Natural killer cell (primary cell): ENCODE data around the gene ITGA5. TPM values are rescaled to one million over a fixed set of nuclear protein-coding genes. Genes with fewer than 3 reads are reported as not detected.

Experiments used
- ATAC-seq, 3 donors: fragments of 150-1000 bp in 2 of 3; fragments of 200-7000 bp in 1 of 3; cut with Tn5 transposase; 1 replicate in 1 of 3; 2 replicates in 2 of 3; pipeline ENCODE4 v1.10.0; 2021; ENCODE audit warnings: mild to moderate bottlenecking in 2 of 3, moderate library complexity in 2 of 3
- DNase-seq, 2 donors: peaks; one replicate each; pipeline versions ENCODE4 v3.0.0 to v3.0.0-alpha.2; 2013 to 2021; ENCODE audit warnings: mixed read lengths in 1 of 2
- H3K27ac ChIP-seq: one replicate; pipeline ENCODE4 v1.5.1; 2013; ENCODE audit warnings: mild to moderate bottlenecking, low read length
- H3K27me3 ChIP-seq: one replicate; pipeline ENCODE4 v1.6.1; 2013; ENCODE audit warnings: low read length; ENCODE audit not compliant: control insufficient read depth, insufficient read depth
- H3K36me3 ChIP-seq: one replicate; pipeline ENCODE4 v1.6.1; 2013; ENCODE audit warnings: low read length; ENCODE audit not compliant: control insufficient read depth, insufficient read depth
- H3K4me1 ChIP-seq: one replicate; pipeline ENCODE4 v1.6.1; 2013; ENCODE audit warnings: low read length; ENCODE audit not compliant: control insufficient read depth, insufficient read depth
- H3K4me3 ChIP-seq: one replicate; pipeline ENCODE4 v1.5.1; 2013; ENCODE audit warnings: low read length
- H3K9me3 ChIP-seq: one replicate; pipeline ENCODE4 v1.6.1; 2013; ENCODE audit warnings: low read length; ENCODE audit not compliant: control insufficient read depth, insufficient read depth
- H3K27ac Mint-ChIP-seq, 2 donors: one replicate each; pipeline ENCODE4 v1.8.0; 2022; ENCODE audit warnings: mild to moderate bottlenecking in 2 of 2, mixed read lengths in 2 of 2, moderate library complexity in 1 of 2
- H3K27me3 Mint-ChIP-seq, 2 donors: one replicate each; pipeline ENCODE4 v1.8.0; 2022; ENCODE audit warnings: low read depth in 2 of 2, mixed read lengths in 2 of 2
- H3K36me3 Mint-ChIP-seq: one replicate; pipeline ENCODE4 v1.8.0; 2022; ENCODE audit warnings: mixed read lengths
- H3K4me1 Mint-ChIP-seq, 2 donors: one replicate each; pipeline ENCODE4 v1.8.0; 2022; ENCODE audit warnings: mixed read lengths in 2 of 2
- H3K4me3 Mint-ChIP-seq: one replicate; pipeline ENCODE4 v1.8.0; 2022; ENCODE audit warnings: mild to moderate bottlenecking, moderate library complexity, mixed read lengths
- H3K9me3 Mint-ChIP-seq, 2 donors: one replicate each; pipeline ENCODE4 v1.8.0; 2022; ENCODE audit warnings: mixed read lengths in 2 of 2
- WGBS: methylation state at CpG from one replicate; pipeline ENCODE4 v1.1.7; 2013; ENCODE audit warnings: missing lambda C conversion rate; ENCODE audit not compliant: insufficient coverage; 5-methylcytosine and 5-hydroxymethylcytosine counted together
- intact Hi-C: fragments of 100-400 bp; cut with micrococcal nuclease; formaldehyde crosslinking; loops from one replicate; pipeline ENCODE4 v1.14.2; 2022
- total RNA-seq, 4 donors: library from RNA; stranded (reverse); fragments of 120-200 nt in 1 of 4; gene quantifications; one replicate each; pipeline versions ENCODE4 v1.2.3 to v1.2.4, GENCODE V29; 2013 to 2022
- TF ChIP-seq, protein P1 (sequence below): fragments of 200-600 bp; IDR thresholded peaks from one replicate; pipeline ENCODE4 v1.8.0; 2022; ENCODE audit warnings: antibody characterized with exemption

ITGA5 gene
- total RNA-seq, 3 donors from 2014 or later (not counting 1 experiment from before 2014, with no cell fraction given): 177 to 232 (median 207) TPM

DNA sequence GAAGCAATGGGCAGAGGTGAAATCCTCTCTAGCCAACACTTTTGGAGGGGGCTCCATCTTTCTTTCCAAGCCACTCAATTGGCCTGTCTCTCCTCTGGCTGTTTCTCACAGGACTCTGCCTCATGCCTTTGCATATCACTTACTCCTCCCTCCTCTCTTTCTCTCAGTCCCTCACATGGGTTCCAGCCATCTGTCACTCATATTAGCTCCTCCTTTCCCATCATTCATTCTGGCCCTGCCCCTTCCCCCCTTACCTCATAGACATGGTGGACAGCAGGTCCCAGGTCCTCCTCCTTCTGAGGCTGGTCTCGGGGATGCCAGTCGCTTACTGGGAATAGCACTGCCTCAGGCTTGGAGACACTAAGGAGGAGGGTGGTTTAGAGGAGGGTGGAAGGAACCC is 17.9 kb downstream of the ITGA5 start:
- Histone ChIP-seq H3K4me3 (no peak overlapping the region), H3K9me3 (no peaks in the 10 kb centered on the region), H3K27me3 (no peaks in the 10 kb centered on the region), H3K4me1 (peaks cover 21% of the 10 kb centered on the region), H3K36me3 (peaks cover 92% of the 10 kb centered on the region), H3K27ac (no peak overlapping the region)
- no peak overlapping the region for H3K4me3 Mint-ChIP-seq
- H3K27ac Mint-ChIP-seq: peak overlapping the region; percentile 53 to 59
- no peaks in the 10 kb centered on the region for H3K9me3 Mint-ChIP-seq
- no peak for ATAC-seq
- intact Hi-C loops: no loop called here
- H3K27me3 Mint-ChIP-seq: no peaks in the 10 kb centered on the region
- 100% methylated on average over 2 of the region's 2 CpGs for WGBS
- TF ChIP-seq, protein P1, sequence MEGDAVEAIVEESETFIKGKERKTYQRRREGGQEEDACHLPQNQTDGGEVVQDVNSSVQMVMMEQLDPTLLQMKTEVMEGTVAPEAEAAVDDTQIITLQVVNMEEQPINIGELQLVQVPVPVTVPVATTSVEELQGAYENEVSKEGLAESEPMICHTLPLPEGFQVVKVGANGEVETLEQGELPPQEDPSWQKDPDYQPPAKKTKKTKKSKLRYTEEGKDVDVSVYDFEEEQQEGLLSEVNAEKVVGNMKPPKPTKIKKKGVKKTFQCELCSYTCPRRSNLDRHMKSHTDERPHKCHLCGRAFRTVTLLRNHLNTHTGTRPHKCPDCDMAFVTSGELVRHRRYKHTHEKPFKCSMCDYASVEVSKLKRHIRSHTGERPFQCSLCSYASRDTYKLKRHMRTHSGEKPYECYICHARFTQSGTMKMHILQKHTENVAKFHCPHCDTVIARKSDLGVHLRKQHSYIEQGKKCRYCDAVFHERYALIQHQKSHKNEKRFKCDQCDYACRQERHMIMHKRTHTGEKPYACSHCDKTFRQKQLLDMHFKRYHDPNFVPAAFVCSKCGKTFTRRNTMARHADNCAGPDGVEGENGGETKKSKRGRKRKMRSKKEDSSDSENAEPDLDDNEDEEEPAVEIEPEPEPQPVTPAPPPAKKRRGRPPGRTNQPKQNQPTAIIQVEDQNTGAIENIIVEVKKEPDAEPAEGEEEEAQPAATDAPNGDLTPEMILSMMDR: no peak
- DNase-seq: no peak
- peaks cover 5% of the 10 kb centered on the region for H3K36me3 Mint-ChIP-seq
- H3K4me1 Mint-ChIP-seq: peaks cover 23 to 40% of the 10 kb centered on the region in 2 donors

DNA sequence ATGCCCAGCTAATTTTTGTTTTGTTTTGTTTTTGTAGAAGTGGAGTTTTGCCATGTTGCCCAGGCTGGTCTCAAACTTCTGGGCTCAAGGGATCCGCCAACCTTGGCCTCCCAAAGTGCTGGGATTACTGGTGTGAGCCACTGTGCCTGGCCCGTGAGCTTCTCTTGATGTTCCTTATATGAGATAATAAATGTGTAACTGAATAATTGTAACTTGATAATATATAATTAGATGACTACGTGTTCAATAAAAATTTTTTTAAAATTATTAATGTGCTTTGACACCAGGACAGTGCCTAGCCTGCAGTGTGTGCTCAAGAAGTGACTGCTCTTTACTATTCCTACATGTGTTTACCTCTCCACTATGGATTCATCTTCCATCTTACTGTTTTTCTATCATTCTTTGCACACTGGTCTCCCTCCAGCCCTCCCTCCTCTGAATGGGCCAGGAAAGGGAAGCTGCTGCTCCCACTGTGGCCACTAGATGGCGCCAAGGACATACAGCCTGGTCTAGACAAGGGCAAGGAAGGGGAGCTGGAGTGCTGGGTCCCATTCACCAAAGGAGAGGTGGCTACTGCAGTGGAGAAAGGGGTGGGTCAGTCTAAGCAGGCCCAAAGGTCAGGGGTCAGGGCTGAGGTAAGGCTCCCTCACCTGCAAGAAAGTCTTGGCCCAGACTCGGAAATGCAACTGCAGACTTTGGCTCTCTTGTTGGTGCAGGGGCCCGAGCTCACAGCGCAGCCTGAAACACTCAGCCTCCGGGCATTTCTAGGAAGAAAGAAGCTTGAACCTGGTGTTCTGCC is 19.9 kb downstream of the ITGA5 start:
- TF ChIP-seq, protein P1: peak; percentile 94
- Mint-ChIP-seq H3K36me3 (no peaks in the 10 kb centered on the region), H3K27me3 (no peaks in the 10 kb centered on the region), H3K27ac (peak overlapping the region in 1 of 2 donors; percentile 13), H3K4me1 (peaks cover 12 to 34% of the 10 kb centered on the region in 2 donors), H3K4me3 (no peak overlapping the region), H3K9me3 (no peaks in the 10 kb centered on the region)
- H3K27ac ChIP-seq: no peak overlapping the region
- H3K4me3 ChIP-seq: no peak overlapping the region
- intact Hi-C loops: loop anchor here (1.0 kb wide), 1 partner anchor 40 kb away; no protein-coding TSS in a partner anchor
- peak; percentile 89 to 99 (median 95) for ATAC-seq
- DNase-seq: peak; percentile 87 to 94
- peaks cover 90% of the 10 kb centered on the region for H3K36me3 ChIP-seq
- H3K27me3 ChIP-seq: no peaks in the 10 kb centered on the region
- peaks cover 10% of the 10 kb centered on the region for H3K4me1 ChIP-seq
- H3K9me3 ChIP-seq: no peaks in the 10 kb centered on the region
- 78% methylated on average over 6 of the region's 8 CpGs for WGBS

GRCh38 chr12:54398218-54398617 is 20.8 kb downstream of the ITGA5 start:
- Mint-ChIP-seq H3K27ac (no peak overlapping the region), H3K9me3 (no peaks in the 10 kb centered on the region), H3K27me3 (no peaks in the 10 kb centered on the region), H3K36me3 (no peaks in the 10 kb centered on the region), H3K4me1 (peaks cover 16 to 40% of the 10 kb centered on the region in 2 donors), H3K4me3 (no peak overlapping the region)
- Histone ChIP-seq H3K9me3 (no peaks in the 10 kb centered on the region), H3K27ac (no peak overlapping the region), H3K27me3 (no peaks in the 10 kb centered on the region), H3K36me3 (peaks cover 84% of the 10 kb centered on the region), H3K4me3 (no peak overlapping the region), H3K4me1 (peaks cover 17% of the 10 kb centered on the region)
- TF ChIP-seq, protein P1: no peak
- ATAC-seq (no peak), DNase-seq (no peak)
- 98% methylated on average over 2 of the region's 2 CpGs for WGBS
- intact Hi-C loops: no loop called here
